RWPE2 (cell line): ENCODE data around the gene SACM1L.
"Not testable (repeated sequence)": the region's sequence is repeated elsewhere in the genome, so short reads cannot be mapped to it uniquely, and the experiment has no call there.

Source experiments
- ATAC-seq: fragments of 200-7000 bp; cut with Tn5 transposase; 3 replicates; pipeline ENCODE4 v1.9.1; 2021; ENCODE audit warnings: low read depth
- DNase-seq: peaks from one replicate; pipeline ENCODE4 v3.0.0-alpha.2; 2020; ENCODE audit warnings: low spot score
- H3K27ac ChIP-seq: fragments of 450-650 bp; 2 replicates; pipeline ENCODE4 v1.5.1; 2017; ENCODE audit warnings: mild to moderate bottlenecking; ENCODE audit not compliant: poor library complexity, severe bottlenecking
- H3K27me3 ChIP-seq: fragments of 250-450 bp; sonication (Bioruptor Pico); 2 replicates; pipeline ENCODE4 v1.5.1; 2021; ENCODE audit warnings: mild to moderate bottlenecking, moderate library complexity; ENCODE audit not compliant: insufficient read depth, poor library complexity, severe bottlenecking
- H3K36me3 ChIP-seq: fragments of 250-450 bp; sonication (Bioruptor Pico); 2 replicates; pipeline ENCODE4 v1.5.1; 2020; ENCODE audit warnings: low read depth, mild to moderate bottlenecking, moderate library complexity
- H3K4me1 ChIP-seq: fragments of 250-450 bp; sonication (Bioruptor Pico); 2 replicates; pipeline ENCODE4 v1.5.1; 2021; ENCODE audit warnings: mild to moderate bottlenecking, moderate library complexity; ENCODE audit not compliant: insufficient read depth, poor library complexity, severe bottlenecking
- H3K4me3 ChIP-seq: fragments of 250-450 bp; sonication (Bioruptor Pico); 2 replicates; pipeline ENCODE4 v1.5.1; 2021; ENCODE audit warnings: mild to moderate bottlenecking, moderate library complexity; ENCODE audit not compliant: severe bottlenecking
- H3K9me3 ChIP-seq: fragments of 250-450 bp; sonication (Bioruptor Pico); 2 replicates; pipeline ENCODE4 v1.5.1; 2021; ENCODE audit warnings: mild to moderate bottlenecking, moderate library complexity; ENCODE audit not compliant: severe bottlenecking
- CTCF ChIP-seq: fragments of 450-650 bp; IDR thresholded peaks from one replicate; pipeline ENCODE4 v1.5.1; 2017; ENCODE audit warnings: mild to moderate bottlenecking, moderate library complexity; ENCODE audit not compliant: poor library complexity, severe bottlenecking

SACM1L gene

GRCh38 chr3:45749880-45750279 lies 60.7 kb downstream of the SACM1L start:
- Histone ChIP-seq H3K9me3 (no peaks in the 10 kb centered on the region), H3K27ac (no peak overlapping the region), H3K27me3 (no peaks in the 10 kb centered on the region), H3K4me1 (no peaks in the 10 kb centered on the region), H3K36me3 (peaks cover under 1% of the 10 kb centered on the region; the same call in 1 of the 2 replicates), H3K4me3 (no peak overlapping the region)
- TF ChIP-seq CTCF, result no peak
- no peak for ATAC-seq
- no peak for DNase-seq

GRCh38 chr3:45751537-45752242 lies 62.5 kb downstream of the SACM1L start:
- H3K27me3 ChIP-seq, result no peaks in the 10 kb centered on the region
- no peaks in the 10 kb centered on the region for H3K36me3 ChIP-seq
- H3K27ac ChIP-seq, result no peak overlapping the region
- ATAC-seq (no peak), DNase-seq (no peak)
- no peak overlapping the region for H3K4me3 ChIP-seq
- no peak for TF ChIP-seq CTCF
- H3K4me1 ChIP-seq, result no peaks in the 10 kb centered on the region
- no peaks in the 10 kb centered on the region for H3K9me3 ChIP-seq

- H3K27me3 ChIP-seq, result no peaks in the 10 kb centered on the region
- no peak overlapping the region for H3K4me3 ChIP-seq
- H3K4me1 ChIP-seq, result no peaks in the 10 kb centered on the region
- no peak for TF ChIP-seq CTCF
- no peaks in the 10 kb centered on the region for H3K9me3 ChIP-seq
- no peak overlapping the region for H3K27ac ChIP-seq
- H3K36me3 ChIP-seq, result no peaks in the 10 kb centered on the region
- DNase-seq, result no peak
- peak; percentile 27; the same call in 1 of the 3 replicates for ATAC-seq
These were observed 63.9 kb downstream of the SACM1L start for GRCh38 chr3:45753095-45753494.

- H3K4me3 ChIP-seq, result no peak overlapping the region
- ATAC-seq (no peak), DNase-seq (no peak)
- H3K36me3 ChIP-seq, result no peaks in the 10 kb centered on the region
- no peaks in the 10 kb centered on the region for H3K9me3 ChIP-seq
- TF ChIP-seq CTCF, result no peak
- H3K27me3 ChIP-seq, result no peaks in the 10 kb centered on the region
- H3K27ac ChIP-seq, result no peak overlapping the region
- no peaks in the 10 kb centered on the region for H3K4me1 ChIP-seq
These were observed 65.3 kb downstream of the SACM1L start for GRCh38 chr3:45754461-45754860.

GRCh38 chr3:45756055-45756454 lies 66.9 kb downstream of the SACM1L start:
- DNase-seq (no peak), ATAC-seq (no peak)
- H3K4me1 ChIP-seq, result no peaks in the 10 kb centered on the region
- no peak overlapping the region for H3K4me3 ChIP-seq
- H3K27ac ChIP-seq, result no peak overlapping the region
- H3K36me3 ChIP-seq, result no peaks in the 10 kb centered on the region
- H3K9me3 ChIP-seq, result no peaks in the 10 kb centered on the region
- no peaks in the 10 kb centered on the region for H3K27me3 ChIP-seq
- TF ChIP-seq CTCF, result no peak

- H3K4me3 ChIP-seq, H3K4me1 ChIP-seq, H3K36me3 ChIP-seq, DNase-seq, H3K9me3 ChIP-seq, H3K27me3 ChIP-seq, ATAC-seq, H3K27ac ChIP-seq: not testable (repeated sequence)
These were observed 67.9 kb downstream of the SACM1L start for GRCh38 chr3:45757141-45757540.
